ENCODE results near the gene SOX30. TPM values are rescaled to one million over a fixed set of nuclear protein-coding genes. Genes with fewer than 3 reads are reported as not detected.
"Not testable (repeated sequence)": the region's sequence is repeated elsewhere in the genome, so short reads cannot be mapped to it uniquely, and the experiment has no call there.

The SOX30 gene
- total RNA-seq, 1 experiment from 2014 or later: 0.46 TPM

DNA sequence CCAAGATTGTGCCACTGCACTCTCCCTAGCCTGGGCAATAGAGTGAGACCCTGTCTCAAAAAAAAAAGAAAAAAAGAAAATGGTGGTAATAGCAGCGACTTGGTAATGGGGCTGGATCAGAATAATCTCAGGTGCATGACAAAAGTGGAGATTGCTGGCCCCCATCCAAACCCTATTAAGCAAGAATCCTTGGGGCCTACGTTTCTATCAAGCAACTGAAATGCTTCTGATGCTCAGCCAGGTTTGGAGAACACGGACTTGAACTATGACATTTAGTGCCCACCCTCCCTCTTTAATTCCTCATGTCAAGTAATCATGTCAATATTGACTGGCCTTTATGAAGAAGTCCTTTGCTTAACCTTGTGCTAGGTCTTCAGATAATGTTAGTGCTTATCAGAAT is 25.7 kb upstream of the SOX30 start:
- no peak for DNase-seq (ENCODE audit: low spot score)
- CTCF ChIA-PET: no interaction called here
- POLR2A ChIA-PET: no interaction called here
- Mint-ChIP-seq H3K36me3 (no peaks in the 10 kb centered on the region), H3K4me1 (no peaks in the 10 kb centered on the region), H3K27me3 (ENCODE audit: low read depth) (peaks cover 10% of the 10 kb centered on the region), H3K4me3 (no peak overlapping the region), H3K9me3 (no peaks in the 10 kb centered on the region), H3K27ac (no peak overlapping the region)
- no peak for ATAC-seq
- TF ChIP-seq RORB (CRISPR knock-in tag; IDR thresholded peaks at IDR 0.05): no peak
- TF ChIP-seq GTF2I (CRISPR knock-in tag; conservative IDR thresholded peaks at IDR 0.05): no peak
- TF ChIP-seq, protein P1, sequence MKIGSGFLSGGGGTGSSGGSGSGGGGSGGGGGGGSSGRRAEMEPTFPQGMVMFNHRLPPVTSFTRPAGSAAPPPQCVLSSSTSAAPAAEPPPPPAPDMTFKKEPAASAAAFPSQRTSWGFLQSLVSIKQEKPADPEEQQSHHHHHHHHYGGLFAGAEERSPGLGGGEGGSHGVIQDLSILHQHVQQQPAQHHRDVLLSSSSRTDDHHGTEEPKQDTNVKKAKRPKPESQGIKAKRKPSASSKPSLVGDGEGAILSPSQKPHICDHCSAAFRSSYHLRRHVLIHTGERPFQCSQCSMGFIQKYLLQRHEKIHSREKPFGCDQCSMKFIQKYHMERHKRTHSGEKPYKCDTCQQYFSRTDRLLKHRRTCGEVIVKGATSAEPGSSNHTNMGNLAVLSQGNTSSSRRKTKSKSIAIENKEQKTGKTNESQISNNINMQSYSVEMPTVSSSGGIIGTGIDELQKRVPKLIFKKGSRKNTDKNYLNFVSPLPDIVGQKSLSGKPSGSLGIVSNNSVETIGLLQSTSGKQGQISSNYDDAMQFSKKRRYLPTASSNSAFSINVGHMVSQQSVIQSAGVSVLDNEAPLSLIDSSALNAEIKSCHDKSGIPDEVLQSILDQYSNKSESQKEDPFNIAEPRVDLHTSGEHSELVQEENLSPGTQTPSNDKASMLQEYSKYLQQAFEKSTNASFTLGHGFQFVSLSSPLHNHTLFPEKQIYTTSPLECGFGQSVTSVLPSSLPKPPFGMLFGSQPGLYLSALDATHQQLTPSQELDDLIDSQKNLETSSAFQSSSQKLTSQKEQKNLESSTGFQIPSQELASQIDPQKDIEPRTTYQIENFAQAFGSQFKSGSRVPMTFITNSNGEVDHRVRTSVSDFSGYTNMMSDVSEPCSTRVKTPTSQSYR (CRISPR knock-in tag; IDR thresholded peaks at IDR 0.05): no peak
- TF ChIP-seq, protein P2, sequence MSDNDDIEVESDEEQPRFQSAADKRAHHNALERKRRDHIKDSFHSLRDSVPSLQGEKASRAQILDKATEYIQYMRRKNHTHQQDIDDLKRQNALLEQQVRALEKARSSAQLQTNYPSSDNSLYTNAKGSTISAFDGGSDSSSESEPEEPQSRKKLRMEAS (CRISPR knock-in tag; IDR thresholded peaks at IDR 0.05): no peak
- no peak for TF ChIP-seq KAT7 (CRISPR knock-in tag; IDR thresholded peaks at IDR 0.05; ENCODE audit: borderline replicate concordance)
- TF ChIP-seq ETV6 (CRISPR knock-in tag; IDR thresholded peaks at IDR 0.05): no peak
- TF ChIP-seq, protein P3, sequence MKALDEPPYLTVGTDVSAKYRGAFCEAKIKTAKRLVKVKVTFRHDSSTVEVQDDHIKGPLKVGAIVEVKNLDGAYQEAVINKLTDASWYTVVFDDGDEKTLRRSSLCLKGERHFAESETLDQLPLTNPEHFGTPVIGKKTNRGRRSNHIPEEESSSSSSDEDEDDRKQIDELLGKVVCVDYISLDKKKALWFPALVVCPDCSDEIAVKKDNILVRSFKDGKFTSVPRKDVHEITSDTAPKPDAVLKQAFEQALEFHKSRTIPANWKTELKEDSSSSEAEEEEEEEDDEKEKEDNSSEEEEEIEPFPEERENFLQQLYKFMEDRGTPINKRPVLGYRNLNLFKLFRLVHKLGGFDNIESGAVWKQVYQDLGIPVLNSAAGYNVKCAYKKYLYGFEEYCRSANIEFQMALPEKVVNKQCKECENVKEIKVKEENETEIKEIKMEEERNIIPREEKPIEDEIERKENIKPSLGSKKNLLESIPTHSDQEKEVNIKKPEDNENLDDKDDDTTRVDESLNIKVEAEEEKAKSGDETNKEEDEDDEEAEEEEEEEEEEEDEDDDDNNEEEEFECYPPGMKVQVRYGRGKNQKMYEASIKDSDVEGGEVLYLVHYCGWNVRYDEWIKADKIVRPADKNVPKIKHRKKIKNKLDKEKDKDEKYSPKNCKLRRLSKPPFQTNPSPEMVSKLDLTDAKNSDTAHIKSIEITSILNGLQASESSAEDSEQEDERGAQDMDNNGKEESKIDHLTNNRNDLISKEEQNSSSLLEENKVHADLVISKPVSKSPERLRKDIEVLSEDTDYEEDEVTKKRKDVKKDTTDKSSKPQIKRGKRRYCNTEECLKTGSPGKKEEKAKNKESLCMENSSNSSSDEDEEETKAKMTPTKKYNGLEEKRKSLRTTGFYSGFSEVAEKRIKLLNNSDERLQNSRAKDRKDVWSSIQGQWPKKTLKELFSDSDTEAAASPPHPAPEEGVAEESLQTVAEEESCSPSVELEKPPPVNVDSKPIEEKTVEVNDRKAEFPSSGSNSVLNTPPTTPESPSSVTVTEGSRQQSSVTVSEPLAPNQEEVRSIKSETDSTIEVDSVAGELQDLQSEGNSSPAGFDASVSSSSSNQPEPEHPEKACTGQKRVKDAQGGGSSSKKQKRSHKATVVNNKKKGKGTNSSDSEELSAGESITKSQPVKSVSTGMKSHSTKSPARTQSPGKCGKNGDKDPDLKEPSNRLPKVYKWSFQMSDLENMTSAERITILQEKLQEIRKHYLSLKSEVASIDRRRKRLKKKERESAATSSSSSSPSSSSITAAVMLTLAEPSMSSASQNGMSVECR (CRISPR knock-in tag; IDR thresholded peaks at IDR 0.05; ENCODE audit: borderline replicate concordance): no peak
- no peak for TF ChIP-seq NFE2L1 (CRISPR knock-in tag; IDR thresholded peaks at IDR 0.05)
- TF ChIP-seq JAZF1 (CRISPR knock-in tag; IDR thresholded peaks at IDR 0.05): no peak
- no peak for TF ChIP-seq CREB1 (CRISPR knock-in tag; IDR thresholded peaks at IDR 0.05)

DNA sequence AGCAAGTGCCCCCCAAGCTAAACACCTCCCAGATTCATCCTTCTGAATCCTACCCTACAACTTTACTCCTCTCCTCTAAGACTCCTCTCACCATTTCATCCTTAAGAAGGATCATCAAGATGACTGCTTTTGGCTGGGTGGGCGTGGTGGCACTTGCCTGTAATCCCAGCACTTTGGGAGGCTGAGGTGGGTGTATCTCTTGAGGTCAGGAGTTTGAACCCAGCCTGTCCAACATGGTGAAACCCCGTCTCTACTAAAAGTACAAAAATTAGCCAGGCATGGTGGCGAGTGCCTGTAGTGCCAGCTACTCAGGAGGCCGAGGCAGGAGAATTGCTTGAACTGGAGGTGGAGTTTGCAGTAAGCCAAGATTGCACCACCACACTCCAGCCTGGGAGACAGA is 22.1 kb upstream of the SOX30 start:
- ATAC-seq; H3K27ac Mint-ChIP-seq; H3K4me3 Mint-ChIP-seq; H3K36me3 Mint-ChIP-seq; POLR2A ChIA-PET; H3K9me3 Mint-ChIP-seq; DNase-seq (ENCODE audit: low spot score): not testable (repeated sequence)
- Mint-ChIP-seq H3K4me1 (peaks cover 13% of the 10 kb centered on the region), H3K27me3 (ENCODE audit: low read depth) (peaks cover 46% of the 10 kb centered on the region)
- CTCF ChIA-PET: interaction anchor here (1.0 to 2.8 kb wide), 2 partner anchors 16 to 69 kb away, joined by 3 to 9 read pairs; partner anchors contain the start of gene LSM11

DNA sequence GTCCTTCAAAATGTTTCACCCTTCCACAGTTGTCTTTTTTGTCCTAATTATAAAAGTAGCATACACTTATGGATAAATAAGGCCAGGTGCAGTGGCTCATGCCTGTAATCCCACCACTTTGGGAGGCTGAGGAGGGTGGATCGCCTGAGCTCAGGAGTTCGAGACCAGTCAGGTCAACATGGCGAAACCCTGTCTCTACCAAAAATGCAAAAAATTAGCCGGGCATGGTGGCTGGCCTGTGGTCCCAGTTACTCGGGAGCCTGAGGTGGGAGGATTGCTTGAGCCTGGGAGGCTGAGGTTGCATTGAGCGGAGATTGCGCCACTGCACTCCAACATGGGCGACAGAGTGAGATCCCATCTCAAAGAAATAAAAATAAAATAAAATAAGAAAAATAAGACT is 20.7 kb upstream of the SOX30 start:
- Mint-ChIP-seq H3K27ac (no peak overlapping the region), H3K36me3 (no peaks in the 10 kb centered on the region), H3K27me3 (ENCODE audit: low read depth) (peaks cover 46% of the 10 kb centered on the region), H3K4me1 (peaks cover 13% of the 10 kb centered on the region), H3K4me3 (no peak overlapping the region), H3K9me3 (no peaks in the 10 kb centered on the region)
- ATAC-seq (no peak), DNase-seq (ENCODE audit: low spot score) (no peak)
- ChIA-PET POLR2A (no interaction called here), CTCF (no interaction called here)
- TF ChIP-seq RORB (CRISPR knock-in tag; IDR thresholded peaks at IDR 0.05) (no peak), ZNF219 (CRISPR knock-in tag; IDR thresholded peaks at IDR 0.05; ENCODE audit: borderline replicate concordance) (no peak), MYBL2 (CRISPR knock-in tag; IDR thresholded peaks at IDR 0.05) (no peak), ELF4 (CRISPR knock-in tag; IDR thresholded peaks at IDR 0.05; ENCODE audit: low read depth) (no peak), MXD4 (CRISPR knock-in tag; IDR thresholded peaks at IDR 0.05; ENCODE audit: borderline replicate concordance) (no peak)
- TF ChIP-seq, protein P4, sequence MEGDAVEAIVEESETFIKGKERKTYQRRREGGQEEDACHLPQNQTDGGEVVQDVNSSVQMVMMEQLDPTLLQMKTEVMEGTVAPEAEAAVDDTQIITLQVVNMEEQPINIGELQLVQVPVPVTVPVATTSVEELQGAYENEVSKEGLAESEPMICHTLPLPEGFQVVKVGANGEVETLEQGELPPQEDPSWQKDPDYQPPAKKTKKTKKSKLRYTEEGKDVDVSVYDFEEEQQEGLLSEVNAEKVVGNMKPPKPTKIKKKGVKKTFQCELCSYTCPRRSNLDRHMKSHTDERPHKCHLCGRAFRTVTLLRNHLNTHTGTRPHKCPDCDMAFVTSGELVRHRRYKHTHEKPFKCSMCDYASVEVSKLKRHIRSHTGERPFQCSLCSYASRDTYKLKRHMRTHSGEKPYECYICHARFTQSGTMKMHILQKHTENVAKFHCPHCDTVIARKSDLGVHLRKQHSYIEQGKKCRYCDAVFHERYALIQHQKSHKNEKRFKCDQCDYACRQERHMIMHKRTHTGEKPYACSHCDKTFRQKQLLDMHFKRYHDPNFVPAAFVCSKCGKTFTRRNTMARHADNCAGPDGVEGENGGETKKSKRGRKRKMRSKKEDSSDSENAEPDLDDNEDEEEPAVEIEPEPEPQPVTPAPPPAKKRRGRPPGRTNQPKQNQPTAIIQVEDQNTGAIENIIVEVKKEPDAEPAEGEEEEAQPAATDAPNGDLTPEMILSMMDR (IDR thresholded peaks at IDR 0.05): no peak
- TF ChIP-seq, protein P5, sequence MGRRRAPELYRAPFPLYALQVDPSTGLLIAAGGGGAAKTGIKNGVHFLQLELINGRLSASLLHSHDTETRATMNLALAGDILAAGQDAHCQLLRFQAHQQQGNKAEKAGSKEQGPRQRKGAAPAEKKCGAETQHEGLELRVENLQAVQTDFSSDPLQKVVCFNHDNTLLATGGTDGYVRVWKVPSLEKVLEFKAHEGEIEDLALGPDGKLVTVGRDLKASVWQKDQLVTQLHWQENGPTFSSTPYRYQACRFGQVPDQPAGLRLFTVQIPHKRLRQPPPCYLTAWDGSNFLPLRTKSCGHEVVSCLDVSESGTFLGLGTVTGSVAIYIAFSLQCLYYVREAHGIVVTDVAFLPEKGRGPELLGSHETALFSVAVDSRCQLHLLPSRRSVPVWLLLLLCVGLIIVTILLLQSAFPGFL (CRISPR knock-in tag; IDR thresholded peaks at IDR 0.05; ENCODE audit: borderline replicate concordance): no peak
- TF ChIP-seq, protein P2 (CRISPR knock-in tag; IDR thresholded peaks at IDR 0.05): no peak
- TF ChIP-seq, protein P6, sequence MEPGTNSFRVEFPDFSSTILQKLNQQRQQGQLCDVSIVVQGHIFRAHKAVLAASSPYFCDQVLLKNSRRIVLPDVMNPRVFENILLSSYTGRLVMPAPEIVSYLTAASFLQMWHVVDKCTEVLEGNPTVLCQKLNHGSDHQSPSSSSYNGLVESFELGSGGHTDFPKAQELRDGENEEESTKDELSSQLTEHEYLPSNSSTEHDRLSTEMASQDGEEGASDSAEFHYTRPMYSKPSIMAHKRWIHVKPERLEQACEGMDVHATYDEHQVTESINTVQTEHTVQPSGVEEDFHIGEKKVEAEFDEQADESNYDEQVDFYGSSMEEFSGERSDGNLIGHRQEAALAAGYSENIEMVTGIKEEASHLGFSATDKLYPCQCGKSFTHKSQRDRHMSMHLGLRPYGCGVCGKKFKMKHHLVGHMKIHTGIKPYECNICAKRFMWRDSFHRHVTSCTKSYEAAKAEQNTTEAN (CRISPR knock-in tag; IDR thresholded peaks at IDR 0.05): no peak
- TF ChIP-seq, protein P7, sequence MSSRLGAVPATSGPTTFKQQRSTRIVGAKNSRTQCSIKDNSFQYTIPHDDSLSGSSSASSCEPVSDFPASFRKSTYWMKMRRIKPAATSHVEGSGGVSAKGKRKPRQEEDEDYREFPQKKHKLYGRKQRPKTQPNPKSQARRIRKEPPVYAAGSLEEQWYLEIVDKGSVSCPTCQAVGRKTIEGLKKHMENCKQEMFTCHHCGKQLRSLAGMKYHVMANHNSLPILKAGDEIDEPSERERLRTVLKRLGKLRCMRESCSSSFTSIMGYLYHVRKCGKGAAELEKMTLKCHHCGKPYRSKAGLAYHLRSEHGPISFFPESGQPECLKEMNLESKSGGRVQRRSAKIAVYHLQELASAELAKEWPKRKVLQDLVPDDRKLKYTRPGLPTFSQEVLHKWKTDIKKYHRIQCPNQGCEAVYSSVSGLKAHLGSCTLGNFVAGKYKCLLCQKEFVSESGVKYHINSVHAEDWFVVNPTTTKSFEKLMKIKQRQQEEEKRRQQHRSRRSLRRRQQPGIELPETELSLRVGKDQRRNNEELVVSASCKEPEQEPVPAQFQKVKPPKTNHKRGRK (CRISPR knock-in tag; IDR thresholded peaks at IDR 0.05; ENCODE audit: borderline replicate concordance): no peak

All from WTC11 (cell line).